ENCODE measurements around the gene GPR179.

DNA sequence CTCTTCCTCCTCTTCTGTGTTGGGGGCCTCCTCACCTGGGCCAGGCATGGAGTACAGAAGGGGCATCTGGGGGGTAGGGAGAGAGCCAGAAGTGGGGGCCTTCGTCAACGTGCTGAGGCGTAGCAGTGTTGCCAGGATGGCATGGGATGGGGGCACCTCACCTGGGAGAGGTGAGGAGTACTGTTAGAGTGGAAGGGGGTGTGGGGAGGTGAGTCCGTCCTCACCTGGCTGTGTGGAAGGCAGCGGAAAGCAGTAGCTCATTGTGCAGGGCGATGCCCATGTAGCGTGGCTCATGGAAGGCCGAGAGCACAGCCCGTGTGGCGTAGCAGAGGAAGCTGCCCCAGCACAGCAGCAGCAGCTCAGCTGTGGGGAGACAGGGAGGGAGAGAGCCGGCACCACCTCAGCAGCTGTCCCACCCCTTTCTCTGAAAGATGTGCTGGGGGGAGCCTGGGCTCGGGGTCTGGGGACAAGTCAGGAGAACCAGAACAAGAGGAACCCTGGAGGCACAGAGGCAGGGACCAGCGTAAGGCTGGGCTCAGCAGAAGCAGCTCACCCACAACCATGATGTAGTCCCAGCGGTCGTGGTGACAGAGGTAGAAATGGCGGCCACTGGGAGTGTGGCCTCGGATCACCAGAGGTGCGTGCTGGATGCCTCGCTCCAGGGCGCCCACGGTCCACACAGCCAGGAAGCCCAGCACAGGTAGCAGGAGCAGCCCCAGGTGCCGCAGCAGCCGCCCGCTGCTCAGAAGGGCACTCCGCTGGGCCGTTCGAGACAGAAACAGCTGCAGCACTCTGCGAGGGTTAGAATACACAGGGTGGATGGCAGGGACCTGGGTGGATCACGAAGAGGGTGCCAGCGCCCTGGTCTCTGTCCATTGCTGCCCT is 9.0 kb downstream of the GPR179 start:
- TF ChIP-seq, protein P1, sequence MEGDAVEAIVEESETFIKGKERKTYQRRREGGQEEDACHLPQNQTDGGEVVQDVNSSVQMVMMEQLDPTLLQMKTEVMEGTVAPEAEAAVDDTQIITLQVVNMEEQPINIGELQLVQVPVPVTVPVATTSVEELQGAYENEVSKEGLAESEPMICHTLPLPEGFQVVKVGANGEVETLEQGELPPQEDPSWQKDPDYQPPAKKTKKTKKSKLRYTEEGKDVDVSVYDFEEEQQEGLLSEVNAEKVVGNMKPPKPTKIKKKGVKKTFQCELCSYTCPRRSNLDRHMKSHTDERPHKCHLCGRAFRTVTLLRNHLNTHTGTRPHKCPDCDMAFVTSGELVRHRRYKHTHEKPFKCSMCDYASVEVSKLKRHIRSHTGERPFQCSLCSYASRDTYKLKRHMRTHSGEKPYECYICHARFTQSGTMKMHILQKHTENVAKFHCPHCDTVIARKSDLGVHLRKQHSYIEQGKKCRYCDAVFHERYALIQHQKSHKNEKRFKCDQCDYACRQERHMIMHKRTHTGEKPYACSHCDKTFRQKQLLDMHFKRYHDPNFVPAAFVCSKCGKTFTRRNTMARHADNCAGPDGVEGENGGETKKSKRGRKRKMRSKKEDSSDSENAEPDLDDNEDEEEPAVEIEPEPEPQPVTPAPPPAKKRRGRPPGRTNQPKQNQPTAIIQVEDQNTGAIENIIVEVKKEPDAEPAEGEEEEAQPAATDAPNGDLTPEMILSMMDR (IDR thresholded peaks at IDR 0.05 in 4 of 5, conservative IDR thresholded peaks at IDR 0.05 in 1 of 5) = no peak
- no peak for TF ChIP-seq POLR2A (IDR thresholded peaks at IDR 0.05)
